DOHH2 (cell line): Measurements from ENCODE around the gene SLC34A3.

Experiments used
- EZH2phosphoT487 ChIP-seq: fragments of 200-600 bp; sonication (generic); IDR thresholded peaks from 2 replicates; pipeline ENCODE4 v1.6.1; 2017; ENCODE audit warnings: borderline replicate concordance, mild to moderate bottlenecking, antibody characterized with exemption, low read length, moderate library complexity, mixed read lengths
- TF ChIP-seq, protein P1 (sequence below): fragments of 200-600 bp; sonication (generic); IDR thresholded peaks from one replicate; pipeline ENCODE4 v1.5.1; 2014; ENCODE audit warnings: antibody characterized with exemption, mild to moderate bottlenecking, low read depth, low read length; ENCODE audit not compliant: poor library complexity, severe bottlenecking

GRCh38 chr9:137199411-137200121 lies 31.1 kb upstream of the SLC34A3 start:
- TF ChIP-seq, protein P1, sequence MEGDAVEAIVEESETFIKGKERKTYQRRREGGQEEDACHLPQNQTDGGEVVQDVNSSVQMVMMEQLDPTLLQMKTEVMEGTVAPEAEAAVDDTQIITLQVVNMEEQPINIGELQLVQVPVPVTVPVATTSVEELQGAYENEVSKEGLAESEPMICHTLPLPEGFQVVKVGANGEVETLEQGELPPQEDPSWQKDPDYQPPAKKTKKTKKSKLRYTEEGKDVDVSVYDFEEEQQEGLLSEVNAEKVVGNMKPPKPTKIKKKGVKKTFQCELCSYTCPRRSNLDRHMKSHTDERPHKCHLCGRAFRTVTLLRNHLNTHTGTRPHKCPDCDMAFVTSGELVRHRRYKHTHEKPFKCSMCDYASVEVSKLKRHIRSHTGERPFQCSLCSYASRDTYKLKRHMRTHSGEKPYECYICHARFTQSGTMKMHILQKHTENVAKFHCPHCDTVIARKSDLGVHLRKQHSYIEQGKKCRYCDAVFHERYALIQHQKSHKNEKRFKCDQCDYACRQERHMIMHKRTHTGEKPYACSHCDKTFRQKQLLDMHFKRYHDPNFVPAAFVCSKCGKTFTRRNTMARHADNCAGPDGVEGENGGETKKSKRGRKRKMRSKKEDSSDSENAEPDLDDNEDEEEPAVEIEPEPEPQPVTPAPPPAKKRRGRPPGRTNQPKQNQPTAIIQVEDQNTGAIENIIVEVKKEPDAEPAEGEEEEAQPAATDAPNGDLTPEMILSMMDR = no peak
- TF ChIP-seq EZH2phosphoT487 = no peak
